CD4-positive, alpha-beta T cell treated with Interleukin-10 for 1 hour (primary cell): ENCODE results near the gene HOXD13.

Experiments used
- DNase-seq: peaks from one replicate; pipeline ENCODE4 v3.0.0-alpha.2; 2020

The HOXD13 gene

DNA sequence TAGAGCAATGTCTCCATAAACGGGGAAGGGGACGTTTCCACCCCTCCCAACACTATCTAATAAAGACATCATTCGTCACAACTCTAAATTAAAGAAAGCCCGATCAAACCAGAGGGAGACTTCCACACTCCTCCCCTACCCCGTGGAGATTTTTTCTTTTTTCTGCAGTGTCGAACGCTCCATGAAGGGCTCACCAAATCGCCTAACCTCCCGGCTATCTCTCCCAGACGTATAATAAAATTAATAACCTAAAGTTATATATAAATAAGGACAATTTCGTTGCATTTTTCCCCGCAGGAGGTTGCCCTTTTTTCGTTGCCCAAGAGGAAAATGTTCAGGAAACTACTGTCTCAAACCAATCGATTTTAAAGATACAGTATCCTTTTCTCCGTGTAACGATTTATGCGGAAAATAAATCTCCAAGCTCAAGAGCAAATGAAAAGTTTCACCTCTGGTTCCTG lies 11.1 kb upstream of the HOXD13 start:
- no peak for DNase-seq

DNA sequence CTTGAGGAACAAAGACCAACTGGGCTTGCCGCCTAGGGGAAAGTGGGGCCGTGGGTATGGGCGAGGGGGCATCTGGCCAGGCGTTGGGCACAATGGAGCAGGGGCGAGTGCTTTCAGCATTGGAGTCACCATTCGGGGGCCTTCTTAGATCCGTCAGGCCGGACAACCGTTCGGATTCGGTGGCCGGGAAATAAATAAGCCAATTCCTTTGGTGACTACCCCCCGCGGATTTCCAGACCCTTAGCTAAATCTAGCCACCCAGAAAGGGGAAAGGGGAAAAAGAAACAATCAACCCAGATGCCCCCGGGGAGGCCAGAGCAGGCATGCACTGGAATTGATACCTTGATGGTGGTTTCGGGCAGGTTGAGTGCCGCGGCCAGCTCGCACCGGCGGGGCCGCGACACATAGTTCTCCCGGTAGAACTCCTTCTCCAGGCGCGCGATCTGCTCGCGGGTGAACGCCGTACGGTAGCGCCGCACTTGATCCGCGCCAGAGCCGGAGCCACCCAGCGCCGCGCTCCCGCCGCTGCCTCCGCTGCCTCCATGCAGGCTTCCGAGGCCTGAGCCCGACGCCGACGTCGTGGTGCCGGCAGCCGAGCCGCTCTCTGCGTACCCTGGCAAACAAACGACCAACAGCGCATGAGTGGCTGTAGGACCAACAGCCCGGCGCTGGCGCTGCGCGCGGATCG lies 10.5 kb upstream of the HOXD13 start:
- DNase-seq = no peak

DNA sequence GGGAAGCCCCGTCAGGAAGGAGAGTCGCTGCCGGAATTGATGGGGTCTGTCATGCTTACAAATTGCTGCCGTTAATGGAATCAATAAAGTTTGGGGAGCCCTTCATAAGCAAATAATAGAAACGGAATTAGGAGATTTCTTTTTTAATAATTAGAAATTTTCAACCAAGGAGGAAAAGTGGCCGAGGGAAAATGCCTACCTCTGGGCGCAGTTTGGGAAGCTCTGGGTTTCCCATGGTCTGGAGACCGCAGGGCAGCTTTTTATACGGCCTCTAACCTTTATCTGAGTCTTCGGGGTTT lies 10.0 kb upstream of the HOXD13 start:
- DNase-seq = no peak

DNA sequence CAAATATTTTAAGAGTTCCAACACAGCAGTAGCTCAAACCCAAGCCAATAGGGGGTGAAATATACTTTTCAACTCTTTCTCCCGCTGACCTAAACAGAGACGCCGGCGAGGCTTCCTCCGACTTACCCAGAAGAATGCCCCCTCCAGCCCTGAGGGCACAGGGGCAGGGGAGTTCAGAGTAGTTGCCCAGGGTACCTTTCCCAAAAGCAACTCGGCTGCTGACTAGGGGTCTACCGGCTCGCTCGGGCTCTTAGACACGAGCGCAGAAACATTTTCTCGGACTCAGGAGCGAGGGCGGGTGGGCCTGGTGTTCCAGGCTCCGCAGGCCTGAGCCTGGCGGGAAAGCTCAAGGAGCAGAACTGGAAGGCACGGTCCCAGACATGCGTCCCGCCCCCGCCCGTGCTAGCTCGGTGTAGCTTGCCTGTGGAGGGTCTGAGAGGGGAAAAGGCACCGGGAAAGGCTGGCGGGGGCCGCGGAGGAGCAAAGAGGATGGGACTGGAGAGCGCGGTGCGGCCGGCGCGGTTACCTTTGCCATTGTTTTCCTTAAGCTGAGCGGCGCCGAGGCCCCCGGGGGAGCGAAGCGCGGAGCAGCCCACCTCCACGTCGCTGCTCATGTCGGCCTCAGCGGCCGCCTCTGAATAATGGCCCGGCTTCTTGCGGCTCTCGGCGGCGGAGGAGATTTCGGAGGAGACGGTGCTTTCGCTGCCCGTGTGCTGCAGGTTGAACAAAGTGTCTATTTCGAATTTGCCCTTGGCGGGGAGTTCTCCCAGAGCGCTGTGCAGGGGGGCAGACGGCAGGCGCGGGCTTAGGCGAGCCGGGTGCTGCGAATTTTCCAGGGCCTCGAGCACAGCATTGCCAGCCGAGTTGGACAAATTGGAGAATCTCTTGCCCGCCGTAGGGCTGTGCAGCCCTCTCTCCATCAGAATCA lies 9.4 kb upstream of the HOXD13 start:
- DNase-seq = no peak

DNA sequence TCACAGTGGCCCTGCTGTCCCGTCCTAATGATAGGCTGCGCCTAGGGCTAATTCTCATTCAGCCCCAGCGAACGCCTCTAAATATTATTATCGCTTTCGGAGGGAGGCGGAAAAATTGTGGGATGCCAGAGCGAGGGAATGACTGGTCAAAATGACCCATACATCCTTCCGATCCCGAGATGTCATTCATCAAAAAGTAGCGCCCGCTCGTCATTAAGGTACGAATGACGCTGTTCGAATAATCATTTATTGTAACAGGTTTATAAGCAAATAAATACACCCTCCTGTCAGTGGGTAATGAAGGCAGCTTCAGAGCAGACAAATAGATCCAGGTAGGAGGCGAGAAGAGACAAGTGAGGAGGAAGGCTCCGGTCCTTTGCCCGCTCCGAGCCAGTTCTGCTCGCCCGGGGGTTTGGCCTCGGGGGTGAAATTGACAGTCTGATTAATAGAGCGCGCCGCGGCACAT lies 8.7 kb upstream of the HOXD13 start, which contains the start of gene EVX2:
Gene EVX2, minus strand, starts transcription at position 167 of the 466 bp plus-strand sequence. CDS start 186 bp downstream, outside the sequence.
- no peak for DNase-seq

DNA sequence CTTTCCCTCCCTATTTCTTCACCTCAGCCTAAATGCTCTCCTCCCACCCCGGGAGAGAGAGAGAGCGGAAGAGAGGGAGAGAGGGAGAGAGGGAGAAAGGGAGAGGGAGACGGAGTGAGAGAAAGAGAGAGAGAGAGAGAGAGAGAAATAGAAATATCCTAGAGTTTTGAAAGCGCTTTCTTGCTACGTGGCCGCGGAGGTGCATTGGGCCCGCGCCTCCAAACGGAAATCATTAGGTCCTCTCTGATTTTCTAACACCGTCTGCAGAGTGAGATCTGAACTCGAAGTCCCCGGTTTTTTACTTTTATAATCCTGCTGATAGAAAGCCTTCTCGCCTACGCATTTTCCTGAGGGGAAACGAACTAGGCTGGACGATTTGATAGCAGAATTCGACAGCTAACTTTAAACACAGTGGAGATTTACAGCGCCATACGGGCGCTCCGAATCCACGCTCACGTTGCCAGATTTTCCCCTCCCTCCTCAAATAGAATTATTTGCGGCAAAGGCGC lies 7.9 kb upstream of the HOXD13 start:
- no peak for DNase-seq

DNA sequence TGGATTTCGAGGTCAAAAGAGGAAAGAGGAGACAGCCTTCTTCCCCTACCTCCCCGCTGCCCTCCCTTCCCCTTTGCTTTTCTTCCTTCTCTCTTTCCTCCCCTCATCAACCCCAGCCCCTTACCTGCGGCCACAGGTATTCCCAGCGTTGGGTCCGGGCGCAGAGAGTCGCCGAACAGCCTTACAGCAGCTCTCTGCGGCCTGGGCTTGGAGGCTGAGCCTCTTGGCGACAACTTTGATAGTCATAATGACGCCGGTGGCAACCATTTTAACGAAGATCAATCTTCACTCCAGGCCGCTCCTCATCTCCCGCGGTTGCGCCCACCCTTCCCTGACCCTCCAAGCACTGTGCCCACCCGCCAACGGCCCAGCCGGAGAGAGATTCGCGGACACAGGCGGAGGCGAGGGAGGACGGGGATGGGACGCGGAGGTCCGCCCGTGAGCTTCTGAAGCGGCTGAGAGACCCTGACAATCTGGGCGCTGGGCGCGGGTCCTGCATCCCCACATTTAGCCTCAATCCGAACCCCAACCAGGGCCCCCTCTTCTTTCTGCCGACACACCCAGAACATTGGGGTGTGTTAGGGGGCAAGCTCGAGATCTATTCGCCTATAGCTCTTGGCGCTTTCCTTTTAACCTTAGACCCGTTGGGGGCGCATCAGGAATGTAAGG lies 7.3 kb upstream of the HOXD13 start:
- no peak for DNase-seq

DNA sequence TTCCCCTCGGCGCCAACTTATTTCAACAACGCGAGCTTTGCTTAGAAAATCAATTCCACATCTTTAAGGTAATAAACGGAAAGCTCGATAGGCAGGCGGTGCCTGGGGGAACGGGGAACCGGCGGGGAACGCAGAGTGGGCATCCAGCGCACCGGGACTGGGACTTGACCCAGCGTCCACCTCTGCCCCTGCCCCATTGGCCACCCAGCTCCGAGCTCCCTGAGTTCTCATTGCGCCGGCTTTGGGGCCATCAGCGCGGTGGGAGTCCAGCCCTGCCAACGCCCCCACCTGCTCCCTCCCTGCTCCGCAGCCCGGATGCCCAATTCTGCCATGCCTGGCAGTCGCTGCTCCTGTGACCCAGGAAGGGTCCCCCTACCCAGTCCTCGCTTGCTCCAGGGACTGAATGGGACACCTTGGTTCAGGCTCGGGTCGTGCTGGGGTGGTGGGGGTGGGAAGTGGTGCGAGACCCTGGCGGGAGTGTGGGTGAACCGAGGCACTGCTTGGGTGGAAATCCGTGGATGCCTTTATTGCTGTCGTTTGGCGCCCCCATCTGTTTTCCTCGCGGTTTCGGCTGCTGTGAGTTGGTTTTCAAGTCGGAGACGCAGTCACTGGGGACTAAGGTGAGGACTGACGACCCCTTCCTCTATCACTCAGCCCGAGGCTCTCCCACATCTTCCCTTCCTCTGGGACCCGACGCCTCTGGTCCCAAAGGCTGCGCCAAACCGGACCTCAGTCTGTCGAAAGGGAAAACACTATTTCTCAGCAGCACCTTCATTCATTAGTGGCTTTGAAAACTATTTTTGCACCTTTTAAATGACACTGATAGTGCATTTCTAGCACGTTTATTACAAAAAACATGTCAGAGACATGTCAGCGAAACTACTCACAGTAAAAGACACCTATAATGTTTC lies 6.4 kb upstream of the HOXD13 start:
- no peak for DNase-seq

DNA sequence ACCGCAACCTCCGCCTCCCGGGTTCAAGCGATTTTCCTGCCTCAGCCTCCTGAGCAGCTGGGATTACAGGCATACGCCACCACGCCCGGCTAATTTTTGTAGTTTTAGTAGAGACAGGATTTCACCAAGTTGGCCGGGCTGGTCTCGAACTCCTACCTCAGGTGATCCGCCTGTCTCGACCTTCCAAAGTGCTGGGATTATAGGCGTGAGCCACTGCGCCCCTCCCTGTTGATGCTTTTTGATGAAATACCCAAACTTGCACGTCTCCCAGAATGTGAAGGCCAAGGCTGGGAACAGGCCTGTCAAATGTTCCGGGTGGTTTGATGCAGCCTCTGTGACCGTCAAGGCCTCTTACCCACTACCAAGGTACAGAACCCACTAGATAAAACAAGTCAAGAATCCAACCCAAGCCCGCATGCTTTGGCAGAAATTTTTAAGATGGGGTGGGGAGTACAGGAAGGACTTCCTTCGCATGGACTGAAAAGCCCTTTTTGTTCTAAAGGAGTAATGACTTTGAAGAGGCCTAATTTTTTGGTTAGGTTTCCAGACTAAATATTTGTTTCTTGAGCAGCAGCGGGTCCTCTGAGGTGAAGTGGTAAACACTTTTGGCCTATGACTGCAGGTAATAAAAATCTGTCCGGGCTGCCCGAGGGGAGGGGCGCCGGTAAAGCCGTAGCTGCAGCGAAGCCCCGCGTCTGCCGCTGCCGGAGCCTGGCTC lies 5.0 kb upstream of the HOXD13 start:
- no peak for DNase-seq

DNA sequence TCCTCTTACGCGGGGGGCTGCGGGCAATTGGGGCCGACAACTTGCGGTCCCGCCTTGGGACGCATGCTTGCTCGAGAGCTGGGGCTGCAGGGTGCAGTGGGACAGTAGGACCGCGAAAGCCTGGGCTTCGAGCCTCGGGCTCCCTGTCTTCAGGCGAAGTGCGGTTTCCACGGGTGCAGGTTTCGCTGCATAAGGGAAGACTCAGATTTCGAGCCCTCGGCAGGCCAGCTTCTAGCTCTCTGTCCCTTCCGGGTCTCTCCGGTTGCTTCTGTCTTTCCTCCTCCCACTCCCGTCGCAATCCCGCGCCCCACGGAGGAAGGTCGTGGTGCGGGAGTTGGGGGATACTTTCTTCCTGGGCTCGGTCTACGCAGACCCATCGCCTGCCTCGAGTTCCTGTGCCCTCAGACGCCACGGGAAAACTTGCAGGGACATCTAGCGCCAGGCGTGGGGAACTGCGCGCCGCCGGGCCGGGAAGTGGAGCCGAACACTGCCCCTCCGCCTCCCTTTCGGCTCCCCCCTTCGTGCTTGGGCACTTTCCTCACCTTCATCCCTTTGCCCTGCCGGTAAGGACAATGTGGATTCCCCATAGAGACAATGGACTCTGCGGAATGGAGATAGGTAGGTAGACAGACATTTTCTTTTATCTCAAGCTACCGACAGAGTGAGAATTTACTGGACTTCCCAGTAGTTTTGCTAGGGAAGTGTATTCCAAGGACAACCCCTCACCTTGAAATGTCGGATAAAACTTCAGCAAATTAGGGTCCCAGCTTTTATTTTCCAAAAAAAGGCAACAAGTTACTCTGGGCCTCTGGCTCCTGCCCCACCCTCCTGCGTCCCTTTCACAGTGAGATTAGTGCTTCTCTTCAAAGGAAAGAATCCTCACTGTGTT lies 4.2 kb upstream of the HOXD13 start:
- no peak for DNase-seq

DNA sequence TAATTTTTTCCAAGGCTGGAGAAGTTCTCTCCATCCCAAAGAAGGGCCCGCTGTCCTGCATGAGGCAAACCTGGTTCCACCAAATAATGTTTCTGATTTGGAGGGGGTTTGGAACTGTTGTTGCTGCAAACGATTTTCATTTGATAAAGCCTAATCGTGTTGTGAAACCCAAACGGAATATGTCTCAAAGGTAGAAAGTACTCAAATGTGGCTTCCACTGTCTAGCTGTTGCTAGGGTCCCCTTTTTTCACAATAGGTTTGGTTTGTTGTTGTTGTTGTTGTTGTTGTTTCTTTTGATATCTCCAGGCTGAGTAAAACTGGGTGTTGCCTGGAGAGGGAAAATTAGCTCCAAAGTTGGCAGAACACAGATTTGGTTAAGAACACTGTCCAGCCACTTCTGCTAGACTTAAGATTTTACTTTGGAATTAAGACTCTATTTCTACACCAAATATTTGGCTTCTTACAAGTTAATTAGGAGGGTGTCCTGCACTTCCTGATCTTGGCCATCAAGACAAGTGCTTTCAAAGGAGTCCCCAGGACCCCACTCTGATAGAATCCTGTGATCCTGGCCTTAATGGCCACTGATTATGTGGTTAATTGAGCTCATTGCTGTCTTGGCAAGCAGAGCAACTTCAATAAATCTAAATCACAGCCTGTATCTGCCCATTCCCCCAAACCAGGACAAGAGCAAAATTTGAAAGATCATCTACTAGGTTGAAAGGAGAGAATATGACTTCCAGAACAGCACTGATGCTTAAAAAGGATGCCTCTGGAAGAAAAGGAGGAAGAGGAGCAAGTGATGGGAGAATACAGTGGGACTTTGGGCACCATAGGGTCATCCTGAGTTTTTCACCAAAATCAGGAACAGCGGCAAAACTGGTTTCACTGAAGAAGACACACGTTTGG lies 3.3 kb upstream of the HOXD13 start:
- DNase-seq = no peak

DNA sequence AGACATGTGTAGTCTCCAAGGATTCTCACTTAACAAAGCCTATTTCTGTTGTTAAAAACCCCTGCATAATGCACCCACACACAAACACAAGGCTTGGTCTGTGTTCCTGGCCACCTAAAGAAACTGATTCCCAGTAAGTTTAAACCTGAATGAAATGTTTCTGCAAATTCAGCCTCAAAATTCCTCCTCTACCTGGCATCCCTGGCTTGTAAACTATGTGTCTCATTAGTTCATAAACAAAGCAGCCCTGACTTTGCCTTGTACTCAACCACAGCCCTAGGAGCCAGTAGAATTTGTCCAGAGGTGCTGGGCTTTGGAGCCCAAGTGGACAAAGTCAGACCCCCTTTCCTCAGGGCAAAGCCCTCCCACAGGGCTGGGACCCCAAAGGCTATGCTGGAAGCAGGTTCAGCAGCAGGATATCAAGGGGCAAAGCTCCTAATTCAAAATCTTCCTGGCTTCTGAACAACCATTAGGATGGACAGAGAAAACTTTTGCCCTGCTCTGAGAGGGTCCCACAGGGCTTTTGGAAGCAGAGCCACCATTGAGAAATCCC lies 2.6 kb upstream of the HOXD13 start:
- no peak for DNase-seq

DNA sequence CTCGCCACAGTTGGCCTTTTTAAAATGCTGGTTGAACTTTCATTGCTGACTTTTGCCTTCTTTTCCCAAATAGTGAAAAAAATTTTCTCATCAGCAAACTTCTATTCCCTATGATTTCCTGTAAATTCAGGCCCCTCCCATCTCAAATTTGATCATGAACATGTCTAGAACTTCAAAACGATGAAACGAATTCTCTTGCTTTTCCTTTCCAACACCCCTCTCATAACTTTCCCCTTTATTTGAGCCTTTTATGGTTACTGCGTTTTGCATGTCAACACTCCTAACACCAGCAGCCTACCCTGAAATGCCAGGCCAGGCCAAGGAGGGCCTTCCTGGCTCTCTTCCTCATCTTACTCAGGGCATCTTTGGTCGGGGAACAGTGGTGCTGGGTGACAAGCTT lies 1.7 kb upstream of the HOXD13 start:
- DNase-seq = no peak

DNA sequence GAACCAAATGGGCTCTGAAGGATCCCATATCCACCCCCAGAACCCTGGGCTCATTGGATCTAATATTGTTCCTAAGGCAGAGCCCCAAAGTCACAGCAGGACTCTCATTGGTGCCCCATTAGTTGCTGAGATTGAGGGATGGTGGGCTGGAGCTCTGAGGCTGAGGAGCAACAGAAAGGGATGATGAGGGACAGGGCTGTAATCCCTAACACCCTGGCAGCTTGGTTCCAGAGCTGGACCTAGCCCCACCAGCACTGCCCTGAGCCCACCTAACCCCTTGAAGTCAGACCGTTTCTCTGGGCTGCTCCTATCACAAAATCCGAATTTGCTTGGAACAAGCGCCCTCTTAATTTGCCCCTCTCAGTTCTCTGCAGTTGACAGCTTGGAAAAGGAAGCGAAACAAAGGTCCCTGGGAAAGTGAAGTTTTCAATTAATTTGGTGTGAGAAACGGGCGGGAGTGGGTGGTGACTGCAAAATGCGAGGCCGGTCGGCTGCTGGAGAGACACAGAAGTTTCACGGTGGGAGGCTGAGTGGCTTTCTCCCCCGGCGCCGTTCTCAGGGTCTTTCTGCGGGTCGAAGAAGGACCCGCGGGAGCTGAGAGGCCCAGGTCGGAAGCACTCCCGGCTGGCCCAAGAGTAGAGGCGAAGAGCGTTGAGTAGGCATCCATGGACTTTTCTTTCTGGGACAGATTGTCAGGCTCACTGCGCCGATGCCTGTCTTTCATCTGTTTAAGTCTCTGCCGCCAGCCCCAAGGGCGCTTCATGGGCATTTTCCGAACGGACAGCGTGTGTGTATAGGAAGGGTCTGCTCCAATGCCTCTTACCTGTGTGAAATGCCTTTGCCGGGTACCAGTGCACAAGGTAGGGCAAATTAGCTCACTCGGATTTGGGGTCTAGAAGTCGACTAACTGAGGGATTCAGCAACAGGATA lies 927 bp upstream of the HOXD13 start:
- DNase-seq = no peak

DNA sequence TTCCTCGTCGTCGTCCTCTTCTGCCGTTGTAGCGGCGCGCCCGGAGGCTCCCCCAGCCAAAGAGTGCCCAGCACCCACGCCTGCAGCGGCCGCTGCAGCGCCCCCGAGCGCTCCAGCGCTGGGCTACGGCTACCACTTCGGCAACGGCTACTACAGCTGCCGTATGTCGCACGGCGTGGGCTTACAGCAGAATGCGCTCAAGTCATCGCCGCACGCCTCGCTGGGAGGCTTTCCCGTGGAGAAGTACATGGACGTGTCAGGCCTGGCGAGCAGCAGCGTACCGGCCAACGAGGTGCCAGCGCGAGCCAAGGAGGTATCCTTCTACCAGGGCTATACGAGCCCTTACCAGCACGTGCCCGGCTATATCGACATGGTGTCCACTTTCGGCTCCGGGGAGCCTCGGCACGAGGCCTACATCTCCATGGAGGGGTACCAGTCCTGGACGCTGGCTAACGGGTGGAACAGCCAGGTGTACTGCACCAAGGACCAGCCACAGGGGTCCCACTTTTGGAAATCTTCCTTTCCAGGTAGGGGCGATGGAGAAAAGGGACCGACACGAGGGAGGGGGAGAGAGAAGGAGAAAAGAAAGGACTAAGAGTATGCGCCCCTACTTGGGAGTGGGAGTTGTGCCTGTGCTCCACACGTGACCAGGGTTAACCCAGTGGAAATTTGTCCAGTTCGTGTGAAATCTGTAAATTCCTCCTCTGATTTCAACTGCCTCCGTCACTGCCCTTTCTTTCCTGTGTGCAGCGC lies 800 bp downstream of the HOXD13 start:
- no peak for DNase-seq

DNA sequence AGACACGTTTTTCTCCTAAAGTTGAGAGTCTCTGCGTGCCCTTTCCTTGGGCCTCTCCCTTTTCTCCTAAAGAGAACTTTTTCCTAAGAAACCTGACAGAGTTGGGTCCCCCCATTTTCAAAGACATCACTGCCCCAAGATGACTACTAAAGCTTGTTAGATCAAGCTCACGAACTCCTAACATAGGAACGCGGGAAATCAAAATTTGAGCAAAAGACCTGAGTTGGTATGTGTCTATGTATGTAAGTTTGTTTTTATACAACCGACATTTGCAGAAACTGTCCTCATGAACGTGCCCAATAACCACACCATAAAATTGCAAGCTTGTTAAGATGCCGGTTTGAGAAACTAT lies 1.4 kb downstream of the HOXD13 start:
- DNase-seq = no peak

DNA sequence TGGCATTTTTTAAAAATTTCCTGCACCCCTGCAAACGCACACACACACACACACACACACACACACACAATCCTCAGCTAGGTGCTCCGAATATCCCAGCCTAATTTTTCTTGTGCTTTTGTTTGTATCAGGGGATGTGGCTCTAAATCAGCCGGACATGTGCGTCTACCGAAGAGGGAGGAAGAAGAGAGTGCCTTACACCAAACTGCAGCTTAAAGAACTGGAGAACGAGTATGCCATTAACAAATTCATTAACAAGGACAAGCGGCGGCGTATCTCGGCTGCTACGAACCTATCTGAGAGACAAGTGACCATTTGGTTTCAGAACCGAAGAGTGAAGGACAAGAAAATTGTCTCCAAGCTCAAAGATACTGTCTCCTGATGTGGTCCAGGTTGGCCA lies 1.8 kb downstream of the HOXD13 start:
- no peak for DNase-seq
